SK-N-SH treated with all-trans-retinoic acid at 6 μM for 48 hours (cell line): ENCODE data around the gene DDX24.

ENCODE experiments used
- ARNTL ChIP-seq: fragments of 450-650 bp; formaldehyde crosslinking; IDR thresholded peaks from 2 replicates; pipeline ENCODE4 v1.5.0; 2020; ENCODE audit warnings: low read depth, mild to moderate bottlenecking, moderate library complexity, borderline replicate concordance
- BACH2 ChIP-seq: fragments of 250-450 bp; sonication (Bioruptor Pico); IDR thresholded peaks from 2 replicates; pipeline ENCODE4 v1.9.0; 2021; ENCODE audit warnings: mild to moderate bottlenecking, borderline replicate concordance
- ESRRG ChIP-seq: fragments of 250-450 bp; sonication (Bioruptor Pico); IDR thresholded peaks from 2 replicates; pipeline ENCODE4 v1.6.1; 2021; ENCODE audit warnings: mild to moderate bottlenecking
- RARB ChIP-seq: fragments of 250-450 bp; sonication (Bioruptor Pico); IDR thresholded peaks from 2 replicates; pipeline ENCODE4 v1.8.0; 2021; ENCODE audit warnings: mild to moderate bottlenecking, moderate library complexity
- ZC3H10 ChIP-seq: fragments of 250-450 bp; sonication (Bioruptor Pico); IDR thresholded peaks from 2 replicates; pipeline ENCODE4 v1.5.1; 2021; ENCODE audit warnings: mild to moderate bottlenecking, moderate library complexity
- ZNF8 ChIP-seq: fragments of 450-650 bp; formaldehyde crosslinking; IDR thresholded peaks from 2 replicates; pipeline ENCODE4 v1.5.0; 2020; ENCODE audit warnings: mild to moderate bottlenecking, moderate library complexity

GRCh38 chr14:94119071-94119470, 38.1 kb upstream of the DDX24 start:
- TF ChIP-seq ESRRG (CRISPR knock-in tag) (no peak), BACH2 (CRISPR knock-in tag) (no peak), ZNF8 (no peak), RARB (CRISPR knock-in tag) (no peak), ARNTL (CRISPR knock-in tag) (no peak), ZC3H10 (no peak)
